Stimulated activated CD8-positive, alpha-beta memory T cell treated with anti-CD3 and anti-CD28 coated beads, Interleukin-15, amount 100 ng/mL, for 4 hours (primary cell): ENCODE results near the gene C1RL.

Experiments
- DNase-seq, 2 donors: peaks; one replicate each; pipeline ENCODE4 v3.0.0-alpha.2; 2020; ENCODE audit warnings: low read depth in 2 of 2

Gene C1RL

GRCh38 chr12:7137908-7138307 is 28.9 kb upstream of the C1RL start:
- no peak for DNase-seq

- no peak for DNase-seq
These were observed 27.7 kb upstream of the C1RL start for GRCh38 chr12:7136676-7137075.

GRCh38 chr12:7136071-7136470 is 27.1 kb upstream of the C1RL start:
- DNase-seq: no peak

- no peak for DNase-seq
These were observed 25.6 kb upstream of the C1RL start for GRCh38 chr12:7134396-7135166.

GRCh38 chr12:7131502-7131866 is 22.5 kb upstream of the C1RL start:
- DNase-seq: no peak

- DNase-seq: no peak
These were observed 21.9 kb upstream of the C1RL start for GRCh38 chr12:7130701-7131501.

- peak; percentile 70 to 76 for DNase-seq
These were observed 21.1 kb upstream of the C1RL start, which contains the start of gene CLSTN3 for GRCh38 chr12:7129872-7130691. TSS of gene CLSTN3 (plus strand) at chr12:7130371. CDS start at chr12:7130649, 278 bp downstream.

GRCh38 chr12:7129287-7129871 is 20.4 kb upstream of the C1RL start:
- DNase-seq: no peak

- DNase-seq: no peak
These were observed 19.8 kb upstream of the C1RL start, which contains the start of gene RBP5 for GRCh38 chr12:7128681-7129286. TSS of gene RBP5 (minus strand) at chr12:7128889. CDS start at chr12:7128775, 114 bp downstream.

GRCh38 chr12:7127916-7128626 is 19.1 kb upstream of the C1RL start:
- DNase-seq: no peak

GRCh38 chr12:7125632-7126227 is 16.7 kb upstream of the C1RL start:
- no peak for DNase-seq

GRCh38 chr12:7123806-7124522 is 14.9 kb upstream of the C1RL start:
- DNase-seq: no peak

- no peak for DNase-seq
These were observed 14.1 kb upstream of the C1RL start for GRCh38 chr12:7122811-7123769.

GRCh38 chr12:7121324-7121723 is 12.3 kb upstream of the C1RL start:
- DNase-seq: no peak

GRCh38 chr12:7120166-7120565 is 11.2 kb upstream of the C1RL start:
- DNase-seq: no peak

GRCh38 chr12:7118881-7119280 is 9.9 kb upstream of the C1RL start:
- no peak for DNase-seq

- DNase-seq: no peak
These were observed 8.7 kb upstream of the C1RL start for GRCh38 chr12:7117670-7118069.

GRCh38 chr12:7116916-7117315 is 7.9 kb upstream of the C1RL start:
- DNase-seq: no peak
